Rectal smooth muscle tissue (tissue), 1 donor: ENCODE results near the gene PEX26.
A peak's percentile ranks its signal among the peaks of the same experiment; 100 is the strongest.

Source experiments
- H3K27ac ChIP-seq: one replicate; pipeline ENCODE4 v1.7.0; 2013; ENCODE audit warnings: low read depth, low read length, inconsistent platforms
- H3K27me3 ChIP-seq: one replicate; pipeline ENCODE4 v1.7.0; 2013; ENCODE audit warnings: low read length; ENCODE audit not compliant: control insufficient read depth, insufficient read depth
- H3K36me3 ChIP-seq: one replicate; pipeline ENCODE4 v1.7.0; 2013; ENCODE audit warnings: low read length; ENCODE audit not compliant: control insufficient read depth, insufficient read depth
- H3K4me1 ChIP-seq: one replicate; pipeline ENCODE4 v1.7.0; 2013; ENCODE audit warnings: low read length; ENCODE audit not compliant: control insufficient read depth, insufficient read depth
- H3K4me3 ChIP-seq: one replicate; pipeline ENCODE4 v1.7.0; 2013; ENCODE audit warnings: low read length
- H3K9ac ChIP-seq: one replicate; pipeline ENCODE4 v1.7.0; 2013; ENCODE audit warnings: low read length

Gene PEX26

GRCh38 chr22:18079706-18080233 lies 2.0 kb downstream of the PEX26 start:
- Histone ChIP-seq H3K27me3 (no peaks in the 10 kb centered on the region), H3K27ac (no peak overlapping the region), H3K36me3 (peaks cover 12% of the 10 kb centered on the region), H3K4me3 (no peak overlapping the region), H3K9ac (no peak overlapping the region), H3K4me1 (peaks cover 25% of the 10 kb centered on the region)

GRCh38 chr22:18081416-18081815 lies 3.6 kb downstream of the PEX26 start:
- H3K4me3 ChIP-seq = no peak overlapping the region
- H3K9ac ChIP-seq = no peak overlapping the region
- H3K36me3 ChIP-seq = peaks cover 19% of the 10 kb centered on the region
- H3K4me1 ChIP-seq = peaks cover 15% of the 10 kb centered on the region
- no peaks in the 10 kb centered on the region for H3K27me3 ChIP-seq
- H3K27ac ChIP-seq = no peak overlapping the region

- H3K27ac ChIP-seq = no peak overlapping the region
- peaks cover 6% of the 10 kb centered on the region for H3K4me1 ChIP-seq
- H3K4me3 ChIP-seq = no peak overlapping the region
- H3K27me3 ChIP-seq = no peaks in the 10 kb centered on the region
- H3K36me3 ChIP-seq = peaks cover 24% of the 10 kb centered on the region
- H3K9ac ChIP-seq = no peak overlapping the region
These were observed 4.7 kb downstream of the PEX26 start for GRCh38 chr22:18082467-18082866.

- H3K4me1 ChIP-seq = peaks cover 6% of the 10 kb centered on the region
- H3K36me3 ChIP-seq = peaks cover 33% of the 10 kb centered on the region
- no peak overlapping the region for H3K9ac ChIP-seq
- no peak overlapping the region for H3K27ac ChIP-seq
- H3K4me3 ChIP-seq = no peak overlapping the region
- no peaks in the 10 kb centered on the region for H3K27me3 ChIP-seq
These were observed 5.6 kb downstream of the PEX26 start for GRCh38 chr22:18083406-18083805.

GRCh38 chr22:18085188-18085587 lies 7.4 kb downstream of the PEX26 start:
- no peaks in the 10 kb centered on the region for H3K4me1 ChIP-seq
- H3K4me3 ChIP-seq = no peak overlapping the region
- peaks cover 39% of the 10 kb centered on the region for H3K36me3 ChIP-seq
- H3K27me3 ChIP-seq = no peaks in the 10 kb centered on the region
- H3K9ac ChIP-seq = no peak overlapping the region
- no peak overlapping the region for H3K27ac ChIP-seq

GRCh38 chr22:18087350-18087855 lies 9.6 kb downstream of the PEX26 start:
- H3K4me1 ChIP-seq = peaks cover 4% of the 10 kb centered on the region
- H3K36me3 ChIP-seq = peaks cover 42% of the 10 kb centered on the region
- no peaks in the 10 kb centered on the region for H3K27me3 ChIP-seq
- no peak overlapping the region for H3K4me3 ChIP-seq
- no peak overlapping the region for H3K9ac ChIP-seq
- H3K27ac ChIP-seq = no peak overlapping the region

- H3K4me1 ChIP-seq = peaks cover 4% of the 10 kb centered on the region
- H3K9ac ChIP-seq = no peak overlapping the region
- no peaks in the 10 kb centered on the region for H3K27me3 ChIP-seq
- H3K27ac ChIP-seq = no peak overlapping the region
- peaks cover 34% of the 10 kb centered on the region for H3K36me3 ChIP-seq
- no peak overlapping the region for H3K4me3 ChIP-seq
These were observed 11.2 kb downstream of the PEX26 start for GRCh38 chr22:18088825-18089568.

GRCh38 chr22:18090286-18090685 lies 12.5 kb downstream of the PEX26 start:
- Histone ChIP-seq H3K36me3 (peaks cover 30% of the 10 kb centered on the region), H3K4me3 (no peak overlapping the region), H3K9ac (no peak overlapping the region), H3K27ac (no peak overlapping the region), H3K27me3 (no peaks in the 10 kb centered on the region), H3K4me1 (peaks cover 4% of the 10 kb centered on the region)

GRCh38 chr22:18091478-18091877 lies 13.7 kb downstream of the PEX26 start:
- peaks cover 28% of the 10 kb centered on the region for H3K36me3 ChIP-seq
- no peak overlapping the region for H3K9ac ChIP-seq
- H3K4me3 ChIP-seq = peak overlapping the region; percentile 38

GRCh38 chr22:18091916-18092526 lies 14.2 kb downstream of the PEX26 start:
- Histone ChIP-seq H3K4me3 (peak overlapping the region; percentile 38), H3K4me1 (peaks cover 7% of the 10 kb centered on the region)

More at GRCh38 chr22:18091478-18091877, 13.7 kb downstream of the PEX26 start:
- Histone ChIP-seq H3K4me1 (peaks cover 7% of the 10 kb centered on the region), H3K27me3 (no peaks in the 10 kb centered on the region), H3K27ac (peak overlapping the region; percentile 91)

GRCh38 chr22:18093661-18094060 lies 15.9 kb downstream of the PEX26 start:
- Histone ChIP-seq H3K4me3 (no peak overlapping the region), H3K36me3 (peaks cover 13% of the 10 kb centered on the region), H3K27me3 (no peaks in the 10 kb centered on the region), H3K9ac (no peak overlapping the region), H3K27ac (no peak overlapping the region), H3K4me1 (peaks cover 7% of the 10 kb centered on the region)

More at GRCh38 chr22:18091916-18092526, 14.2 kb downstream of the PEX26 start:
- no peaks in the 10 kb centered on the region for H3K27me3 ChIP-seq
- H3K36me3 ChIP-seq = peaks cover 28% of the 10 kb centered on the region
- H3K9ac ChIP-seq = no peak overlapping the region
- peak overlapping the region; percentile 91 for H3K27ac ChIP-seq

- peaks cover 7% of the 10 kb centered on the region for H3K4me1 ChIP-seq
- peaks cover 4% of the 10 kb centered on the region for H3K36me3 ChIP-seq
- no peak overlapping the region for H3K4me3 ChIP-seq
- no peaks in the 10 kb centered on the region for H3K27me3 ChIP-seq
- no peak overlapping the region for H3K9ac ChIP-seq
- peak overlapping the region; percentile 32 for H3K27ac ChIP-seq
These were observed 17.5 kb downstream of the PEX26 start for GRCh38 chr22:18095101-18095805.
